Measurements from ENCODE around the gene AGT.
"Not testable (repeated sequence)": the region's sequence is repeated elsewhere in the genome, so short reads cannot be mapped to it uniquely, and the experiment has no call there.

AGT gene

GRCh38 chr1:230707732-230708630 lies 5.9 kb downstream of the AGT start:
- DNase-seq (ENCODE audit: low spot score) = no peak

GRCh38 chr1:230706887-230707731 lies 6.8 kb downstream of the AGT start:
- no peak for DNase-seq (ENCODE audit: low spot score)

- DNase-seq (ENCODE audit: low spot score) = no peak
These were observed 7.8 kb downstream of the AGT start for GRCh38 chr1:230706020-230706699.

GRCh38 chr1:230705289-230706019 lies 8.5 kb downstream of the AGT start:
- no peak for DNase-seq (ENCODE audit: low spot score)

- DNase-seq (ENCODE audit: low spot score) = no peak
These were observed 9.1 kb downstream of the AGT start for GRCh38 chr1:230704830-230705229.

- DNase-seq (ENCODE audit: low spot score) = no peak
These were observed 10.1 kb downstream of the AGT start for GRCh38 chr1:230703679-230704385.

- no peak for DNase-seq (ENCODE audit: low spot score)
These were observed 10.8 kb downstream of the AGT start for GRCh38 chr1:230702934-230703678.

GRCh38 chr1:230701895-230702768 lies 11.8 kb downstream of the AGT start:
- no peak for DNase-seq (ENCODE audit: low spot score)

- no peak for DNase-seq (ENCODE audit: low spot score)
These were observed 12.5 kb downstream of the AGT start for GRCh38 chr1:230701434-230701833.

- no peak for DNase-seq (ENCODE audit: low spot score)
These were observed 13.8 kb downstream of the AGT start for GRCh38 chr1:230700132-230700531.

- DNase-seq (ENCODE audit: low spot score) = no peak
These were observed 14.2 kb downstream of the AGT start for GRCh38 chr1:230699716-230700115.

- not testable (repeated sequence) for DNase-seq (ENCODE audit: low spot score)
These were observed 15.0 kb downstream of the AGT start for GRCh38 chr1:230698964-230699363.

- no peak for DNase-seq (ENCODE audit: low spot score)
These were observed 15.8 kb downstream of the AGT start for GRCh38 chr1:230698130-230698529.

GRCh38 chr1:230696722-230697437 lies 17.0 kb downstream of the AGT start:
- DNase-seq (ENCODE audit: low spot score) = no peak

GRCh38 chr1:230696218-230696617 lies 17.7 kb downstream of the AGT start:
- DNase-seq (ENCODE audit: low spot score) = no peak

GRCh38 chr1:230694991-230695390 lies 18.9 kb downstream of the AGT start:
- DNase-seq (ENCODE audit: low spot score) = no peak

GRCh38 chr1:230694464-230694863 lies 19.5 kb downstream of the AGT start:
- no peak for DNase-seq (ENCODE audit: low spot score)

GRCh38 chr1:230693777-230694176 lies 20.1 kb downstream of the AGT start:
- DNase-seq (ENCODE audit: low spot score) = no peak

GRCh38 chr1:230693221-230693620 lies 20.7 kb downstream of the AGT start:
- DNase-seq (ENCODE audit: low spot score) = no peak
